GM18870 (cell line): ENCODE measurements around the gene TMEM235.

Experiments used
- ATAC-seq: cut with Tn5 transposase; IDR thresholded peaks from one replicate; pipeline ENCODE4 v1.9.1; 2021; ENCODE audit warnings: moderate library complexity; ENCODE audit not compliant: unreplicated experiment

Gene TMEM235

DNA sequence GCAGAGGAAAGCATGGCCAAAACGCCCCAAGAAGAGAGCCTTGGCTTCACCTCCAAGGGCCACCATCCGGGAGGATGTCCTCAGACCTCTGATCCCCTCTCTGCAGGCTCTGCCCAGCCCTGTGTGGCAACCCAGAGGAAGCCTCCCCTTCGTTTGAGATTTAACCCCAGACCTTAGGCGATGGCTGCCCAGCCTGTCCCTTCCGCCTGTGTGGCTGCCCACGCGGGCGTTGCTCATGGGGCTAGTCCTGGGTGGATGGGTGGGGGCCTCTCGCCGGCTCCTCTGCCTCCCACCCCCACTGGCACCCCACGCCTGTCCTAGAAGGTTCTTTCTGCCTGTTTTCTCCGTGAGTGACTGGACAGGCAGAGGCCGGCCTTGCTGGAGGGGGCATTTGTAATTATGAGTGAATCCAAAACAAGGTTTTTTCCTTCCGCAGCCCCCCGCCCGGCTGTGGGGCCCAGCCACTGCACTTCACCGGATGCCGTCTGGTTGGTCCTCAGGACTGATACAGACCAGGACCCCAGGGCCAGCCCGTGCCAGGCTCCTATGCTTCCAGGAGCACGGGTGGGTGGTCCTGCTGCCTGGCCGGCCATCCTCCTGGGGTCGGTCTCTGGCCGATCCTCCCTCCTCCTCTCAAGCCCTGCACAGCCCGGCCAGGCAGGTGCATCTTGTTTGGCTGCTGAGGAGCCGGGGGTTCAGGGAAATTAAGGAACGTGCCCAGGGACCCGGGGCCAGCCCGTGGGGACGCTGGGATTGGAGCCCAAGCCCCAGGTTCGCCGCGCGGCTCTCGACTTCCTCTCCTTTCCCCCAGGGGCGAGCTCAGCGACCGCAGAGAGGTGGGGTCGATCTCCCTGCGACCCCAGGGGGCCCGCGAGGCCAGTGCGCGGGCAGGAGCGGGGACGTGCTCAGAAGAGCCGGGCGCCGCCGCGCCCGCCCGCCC, at the start of gene TMEM235:
TMEM235 (plus strand) TSS at position 636 of the 940 bp plus-strand sequence. CDS start 393 bp downstream, outside the sequence.
- no peak for ATAC-seq

DNA sequence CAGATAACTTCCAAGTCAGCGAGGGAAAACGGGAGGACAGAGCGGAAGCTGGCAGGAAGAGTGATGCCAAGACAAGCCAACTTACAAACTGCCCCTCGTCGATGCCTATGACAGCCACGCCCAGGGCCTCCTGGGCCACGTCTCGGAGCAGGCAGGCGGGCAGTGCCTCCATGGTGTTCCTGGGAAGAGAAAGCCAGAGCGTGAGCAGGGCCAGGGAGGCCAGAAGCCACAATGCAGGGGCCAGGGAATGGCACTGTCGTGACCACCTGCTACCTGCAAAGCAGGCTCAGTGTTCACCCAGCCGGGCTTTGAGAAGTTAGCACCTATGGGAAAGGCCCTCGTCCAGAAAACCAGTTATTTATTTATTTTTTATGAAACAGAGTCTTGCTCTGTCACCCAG, 48.9 kb upstream of the TMEM235 start:
- no peak for ATAC-seq

DNA sequence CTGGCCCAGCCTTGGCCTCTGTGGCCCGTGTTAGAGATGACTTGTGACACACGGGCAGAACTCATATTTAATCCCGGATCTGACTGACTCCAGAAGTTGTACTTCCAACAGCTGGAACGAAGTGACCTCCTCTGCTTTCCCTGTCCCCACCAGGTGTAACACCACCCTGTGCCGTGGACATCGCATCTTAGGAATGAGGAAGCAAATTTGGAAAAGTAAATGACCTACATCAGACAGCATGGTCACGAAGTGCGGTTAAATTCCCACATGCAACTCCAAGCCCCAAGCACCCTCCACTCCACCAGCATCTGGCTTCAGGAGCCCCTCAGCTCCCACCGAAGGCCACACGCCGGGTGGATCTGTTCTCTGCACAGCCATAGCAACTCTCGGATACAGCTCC, 47.5 kb upstream of the TMEM235 start:
- ATAC-seq, result no peak

DNA sequence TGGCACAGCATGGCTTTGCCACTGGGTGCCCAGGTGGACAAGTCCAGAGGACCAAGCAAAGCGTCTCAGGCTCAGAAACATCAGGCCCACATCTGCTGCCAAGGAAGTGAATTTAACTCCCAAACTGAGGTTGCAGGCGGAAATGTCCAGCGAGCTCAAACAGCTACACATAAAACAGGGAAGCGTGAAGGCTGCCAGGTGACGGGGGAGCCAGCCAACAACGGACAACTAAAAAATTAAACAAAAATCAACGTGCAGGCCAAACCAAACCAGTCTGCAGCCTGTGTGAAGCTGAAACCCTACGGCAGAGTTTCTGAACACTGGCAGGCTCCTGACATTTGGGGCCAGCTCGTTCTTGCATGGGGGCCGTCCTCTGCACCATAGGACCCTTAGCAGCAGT, 47.1 kb upstream of the TMEM235 start:
- no peak for ATAC-seq

DNA sequence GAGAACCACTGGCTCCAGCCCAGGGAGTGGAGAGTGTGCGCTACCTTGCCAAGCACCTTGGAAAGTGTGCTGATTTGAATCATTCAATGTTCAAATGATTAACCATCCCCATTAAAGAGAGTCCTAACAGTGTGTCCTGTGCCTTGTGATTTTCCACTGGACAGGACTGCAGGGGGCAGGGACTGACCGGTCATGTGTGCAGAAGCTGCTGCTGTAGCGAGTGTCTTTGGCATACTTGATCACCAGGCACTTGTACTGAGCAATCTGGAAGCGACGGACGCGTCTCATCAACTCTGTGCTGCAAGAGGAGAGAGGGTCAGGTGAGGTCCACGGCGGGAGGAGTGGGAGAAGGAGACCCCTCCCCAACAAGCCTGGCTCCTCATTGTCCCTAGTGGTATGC, 46.6 kb upstream of the TMEM235 start:
- ATAC-seq, result no peak

DNA sequence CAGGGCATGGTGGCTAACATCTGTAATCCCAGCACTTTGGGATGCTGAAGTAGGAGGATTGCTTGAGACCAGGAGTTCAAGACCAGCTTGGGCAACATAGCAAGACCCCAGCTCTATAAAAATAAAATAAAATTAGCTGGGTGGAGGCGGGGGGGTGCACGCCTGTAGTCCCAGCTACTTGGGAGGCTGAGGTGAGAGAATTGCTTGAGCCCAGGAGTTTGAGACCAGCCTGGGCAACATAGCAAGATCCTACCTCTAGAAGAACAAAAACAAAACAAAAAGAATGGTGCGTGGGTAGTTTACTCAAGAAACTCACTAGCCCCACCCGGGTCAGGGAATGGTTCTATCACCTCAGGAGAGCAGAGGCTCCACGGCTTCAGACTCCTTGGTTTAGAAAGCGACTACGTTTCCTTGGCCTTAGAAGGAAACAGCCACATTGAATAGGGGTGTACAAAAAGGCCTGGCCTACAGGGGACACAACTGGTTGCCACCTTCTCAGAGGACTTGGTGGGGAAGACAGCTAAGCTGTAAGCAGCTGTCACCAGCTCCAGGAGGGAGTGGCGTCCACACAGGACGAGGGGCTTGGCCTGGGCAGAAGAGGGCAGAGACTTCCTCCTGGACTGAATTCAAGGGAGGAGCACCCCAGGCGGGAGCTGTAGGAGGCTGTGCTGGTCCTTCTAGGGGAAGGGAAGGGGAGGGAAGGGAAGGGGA, 45.3 kb upstream of the TMEM235 start:
- ATAC-seq, result no peak

DNA sequence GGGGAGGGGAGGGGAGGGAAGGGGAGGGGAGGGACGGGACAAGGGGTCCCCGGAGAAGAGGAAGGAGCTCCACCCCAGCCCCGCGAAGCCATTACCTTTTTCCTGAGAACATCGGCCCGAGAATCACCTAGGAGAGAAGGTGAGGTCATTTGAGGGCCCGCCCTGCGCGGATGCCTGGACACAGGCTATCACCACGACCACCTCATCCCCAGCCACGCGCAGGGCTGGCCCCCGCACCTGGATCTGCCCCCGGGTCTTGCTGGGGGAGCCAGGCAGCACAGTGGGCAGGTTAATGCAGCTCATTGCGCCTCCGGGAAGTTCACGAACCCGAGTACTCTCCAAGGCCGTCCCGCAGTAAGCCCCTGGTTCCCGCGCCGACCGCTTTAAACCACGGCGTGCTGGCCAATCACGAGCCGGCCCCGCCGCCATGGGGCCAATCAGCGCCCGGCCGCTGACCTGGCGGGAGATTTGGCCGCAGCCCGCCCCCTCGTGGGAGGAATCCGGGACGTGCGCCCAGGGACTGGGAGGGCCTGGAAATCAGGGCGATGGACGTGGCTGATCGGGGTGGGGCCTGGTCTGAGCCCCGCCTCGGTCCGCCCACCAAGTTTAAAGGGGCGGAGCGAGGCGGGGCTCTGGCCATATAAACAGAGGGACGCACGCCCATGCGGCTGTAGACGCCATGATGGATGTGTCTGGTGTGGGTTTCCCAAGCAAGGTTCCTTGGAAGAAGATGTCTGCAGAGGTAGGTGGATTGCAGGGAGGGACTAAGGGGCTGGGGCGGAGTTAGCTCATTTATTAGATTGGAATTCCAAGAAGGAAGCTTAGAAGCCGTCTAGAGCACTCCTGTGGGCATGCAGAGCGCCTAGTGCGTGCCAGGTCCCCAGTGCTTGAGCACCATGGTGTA, 44.5 kb upstream of the TMEM235 start, which contains the start of the genes AFMID and TK1:
AFMID (plus strand) TSS at position 671 of the 904 bp plus-strand sequence; CDS start at position 680, 9 bp downstream.
TK1 (minus strand) TSS at position 361 of the 904 bp plus-strand sequence; CDS start at position 303, 58 bp downstream.
- ATAC-seq, result peak; percentile 61

DNA sequence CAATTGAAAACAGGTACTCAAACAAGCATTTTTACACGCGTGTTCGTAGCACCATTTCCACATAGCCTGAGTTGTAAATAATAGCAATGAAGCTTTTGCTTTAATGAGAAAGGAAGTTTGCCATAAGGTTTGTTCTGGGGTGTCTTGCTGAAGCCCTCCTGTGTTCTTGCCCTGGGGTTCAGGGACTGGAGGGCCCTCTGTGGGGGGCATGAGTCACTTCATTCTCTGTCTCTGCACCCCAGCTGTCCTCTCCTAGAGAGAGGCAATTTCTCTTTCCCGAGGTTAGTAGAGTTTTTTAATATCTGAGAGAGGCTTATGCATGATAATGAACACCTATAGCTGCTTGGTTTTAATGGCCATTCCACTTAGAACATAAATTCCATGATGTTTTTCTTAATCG, 34.7 kb upstream of the TMEM235 start:
- no peak for ATAC-seq

DNA sequence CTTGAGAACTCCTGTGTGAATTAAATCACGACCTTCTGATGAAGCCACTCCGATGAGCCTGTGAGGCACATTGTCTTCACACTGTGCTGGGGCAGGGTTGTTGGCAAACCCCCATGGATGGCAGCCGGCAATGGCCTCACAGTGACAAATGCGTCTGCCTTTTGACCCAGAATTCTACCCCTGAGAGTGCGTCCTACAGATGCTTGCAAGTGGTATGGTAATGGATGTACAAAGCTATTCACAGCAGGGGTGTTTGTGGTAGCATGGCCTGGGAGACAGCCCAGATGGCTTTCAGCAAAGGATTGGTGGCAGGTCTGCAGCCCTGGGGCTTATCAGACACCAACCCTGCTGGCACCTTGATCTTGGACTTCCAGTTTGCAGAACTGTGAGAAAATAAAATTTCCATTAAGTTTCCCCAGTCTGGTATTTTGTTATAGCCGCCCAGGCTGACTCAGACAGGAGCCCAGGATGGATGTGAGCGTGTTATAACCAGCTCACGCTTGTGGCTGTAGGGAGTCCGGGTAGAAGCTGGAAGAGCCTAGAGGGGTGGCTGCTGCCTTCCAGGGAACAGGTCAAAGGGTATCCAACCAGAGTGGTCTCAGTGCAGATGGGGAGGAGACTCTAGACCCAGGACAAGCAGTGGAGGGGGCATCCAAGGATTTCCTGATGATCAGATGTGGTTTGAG, 34.1 kb upstream of the TMEM235 start:
- ATAC-seq, result no peak

DNA sequence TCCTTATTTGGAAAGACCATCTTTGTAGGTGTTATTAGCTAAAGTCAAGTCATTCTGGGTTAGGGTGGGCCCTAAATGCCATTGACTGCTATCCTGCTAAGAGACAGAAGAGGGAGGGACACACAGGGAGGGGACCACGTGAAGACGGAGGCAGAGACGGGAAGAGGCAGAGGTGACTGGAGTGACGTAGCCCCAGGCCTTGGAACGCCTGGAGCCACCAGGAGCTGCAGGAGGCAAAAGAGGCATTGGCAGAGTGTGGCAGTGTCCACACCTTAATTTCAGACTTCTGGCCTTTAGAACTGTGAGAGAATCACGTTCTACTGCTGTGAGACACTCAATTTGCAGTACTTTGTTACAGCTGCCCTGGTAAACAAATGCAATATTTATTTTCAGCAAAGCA, 31.0 kb upstream of the TMEM235 start:
- no peak for ATAC-seq

DNA sequence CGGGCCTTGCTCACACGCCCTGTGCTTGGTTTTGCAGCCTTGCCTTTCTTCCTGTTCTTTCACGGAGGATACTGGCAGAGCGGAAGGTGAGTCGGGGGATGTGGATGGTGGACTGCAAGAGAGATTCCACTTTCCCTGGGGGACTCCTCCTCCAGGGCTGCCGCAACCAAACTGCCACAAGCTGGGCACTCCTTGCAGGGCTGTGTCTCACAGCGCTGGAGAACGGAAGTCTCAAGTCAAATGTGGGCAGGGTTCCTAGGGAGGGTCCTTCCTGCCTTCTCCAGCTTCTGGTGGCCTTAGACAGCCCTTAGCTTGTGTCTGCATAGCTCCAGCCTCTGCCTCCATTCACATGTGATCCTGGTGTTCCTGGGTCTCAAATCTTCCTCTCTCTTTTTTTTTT, 28.8 kb upstream of the TMEM235 start:
- no peak for ATAC-seq

DNA sequence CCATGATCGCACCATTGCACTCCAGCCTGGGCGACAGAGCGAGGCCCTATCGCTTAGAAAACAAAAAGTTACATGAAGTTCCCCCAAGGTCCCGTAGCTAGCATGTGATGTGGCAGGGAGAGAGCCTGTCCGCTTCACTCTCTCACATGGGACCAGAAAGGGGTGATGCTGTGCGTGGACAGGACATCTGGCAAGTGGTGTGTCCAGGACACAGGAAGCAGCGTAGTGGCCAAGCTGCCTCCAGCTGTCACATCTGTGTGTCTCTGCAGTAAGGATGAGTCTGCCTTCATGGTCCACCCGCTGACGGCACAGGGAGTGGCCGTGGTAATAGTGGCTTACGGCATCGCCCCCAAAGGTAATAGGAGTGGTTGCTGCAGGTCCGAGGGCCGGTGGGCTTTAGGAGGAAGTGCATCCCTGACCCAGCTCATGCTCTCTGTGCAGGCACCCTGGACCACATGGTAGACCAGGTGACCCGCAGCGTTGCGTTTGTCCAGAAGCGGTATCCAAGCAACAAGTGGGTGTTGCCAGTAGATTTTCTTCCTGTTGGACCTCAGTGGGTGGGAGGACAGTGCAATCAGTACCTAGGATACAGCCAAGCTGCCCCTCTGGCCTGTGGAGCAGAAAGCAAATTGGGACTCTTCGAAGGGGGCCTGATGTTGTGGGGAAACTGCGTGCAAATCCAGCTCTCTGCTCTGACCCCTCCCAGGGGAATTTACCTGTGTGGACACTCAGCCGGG, 26.9 kb upstream of the TMEM235 start:
- ATAC-seq, result no peak

DNA sequence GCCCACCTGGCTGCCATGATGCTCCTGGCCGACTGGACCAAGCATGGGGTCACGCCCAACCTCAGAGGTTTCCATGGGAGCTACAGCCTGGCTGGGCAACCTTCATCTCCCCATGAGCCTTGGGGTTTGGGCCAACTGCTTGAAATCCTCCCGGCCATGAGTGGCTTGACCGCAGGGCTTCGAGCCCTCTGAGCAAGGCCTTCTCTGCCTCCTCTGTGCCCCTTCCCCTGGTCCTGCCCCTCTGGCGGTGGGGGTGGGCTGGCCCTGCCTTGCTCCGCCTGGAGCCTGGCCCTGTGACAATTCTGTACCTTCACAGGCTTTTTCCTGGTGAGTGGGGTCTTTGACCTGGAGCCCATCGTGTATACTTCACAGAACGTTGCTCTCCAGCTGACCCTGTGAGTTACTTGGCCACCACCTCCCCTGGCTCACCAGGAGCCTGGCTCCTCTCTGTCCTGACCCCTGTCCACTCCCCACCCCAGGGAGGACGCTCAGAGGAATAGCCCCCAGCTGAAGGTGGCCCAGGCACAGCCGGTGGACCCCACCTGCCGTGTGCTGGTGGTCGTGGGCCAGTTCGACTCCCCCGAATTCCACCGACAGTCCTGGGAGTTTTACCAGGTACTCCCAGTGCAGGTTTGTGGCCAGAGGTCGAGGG, 26.2 kb upstream of the TMEM235 start:
- ATAC-seq, result no peak

DNA sequence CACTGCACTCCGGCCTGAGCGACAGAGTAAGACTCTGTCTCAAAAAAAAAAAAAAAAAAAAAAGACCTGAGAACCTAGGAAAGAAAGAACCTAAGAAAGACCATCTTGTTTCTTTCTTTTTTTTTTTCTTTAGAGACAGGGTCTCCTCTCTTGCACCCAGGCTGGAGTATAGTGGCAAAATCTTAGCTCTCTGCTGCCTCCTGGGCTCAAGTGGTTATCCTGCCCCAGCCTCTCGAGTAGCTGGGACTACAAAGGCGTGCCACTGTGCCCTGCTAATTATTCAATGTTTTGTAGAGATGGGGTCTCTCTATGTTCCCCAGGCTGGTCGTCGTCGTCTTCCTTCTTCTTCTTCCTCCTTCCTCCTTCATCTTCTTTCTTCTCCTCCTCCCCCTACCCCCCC, 25.1 kb upstream of the TMEM235 start:
- no peak for ATAC-seq

DNA sequence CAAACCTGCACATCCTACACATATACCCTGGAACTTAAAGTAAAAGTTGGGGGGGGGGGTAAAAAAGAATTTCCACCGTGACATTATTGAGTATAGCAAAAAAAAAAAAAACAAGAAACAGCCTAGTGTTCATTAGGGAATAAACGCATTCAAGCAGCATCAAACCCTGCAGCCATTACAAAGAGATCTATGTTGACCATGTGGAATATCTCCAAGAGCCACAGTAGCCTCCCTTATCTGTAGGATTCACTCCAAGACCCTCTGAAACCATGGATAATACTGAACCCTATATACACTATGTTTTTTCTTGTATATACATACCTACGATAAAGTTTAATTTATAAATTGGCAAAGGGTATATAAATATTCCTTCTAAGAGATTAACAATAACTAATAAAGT, 22.9 kb upstream of the TMEM235 start:
- ATAC-seq, result no peak

DNA sequence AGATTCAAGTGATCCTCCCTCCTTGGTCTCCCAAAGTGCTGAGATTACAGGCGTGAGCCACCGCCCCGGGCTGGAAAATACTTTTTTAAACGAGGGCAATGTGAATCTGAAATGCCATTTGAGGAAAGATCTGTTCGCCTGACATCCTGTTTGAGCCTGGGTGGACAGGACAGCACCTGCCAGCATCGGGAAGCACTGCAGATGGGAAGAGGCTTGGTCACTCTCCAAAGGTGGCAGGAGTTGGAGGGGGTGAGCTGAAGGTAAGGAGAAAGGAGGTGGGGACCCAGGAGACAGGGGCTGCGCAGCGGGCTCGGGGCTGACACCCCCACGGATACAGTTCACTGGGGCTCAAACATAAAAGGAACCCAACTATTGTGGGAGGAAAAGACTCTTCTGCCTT, 21.3 kb upstream of the TMEM235 start:
- no peak for ATAC-seq

DNA sequence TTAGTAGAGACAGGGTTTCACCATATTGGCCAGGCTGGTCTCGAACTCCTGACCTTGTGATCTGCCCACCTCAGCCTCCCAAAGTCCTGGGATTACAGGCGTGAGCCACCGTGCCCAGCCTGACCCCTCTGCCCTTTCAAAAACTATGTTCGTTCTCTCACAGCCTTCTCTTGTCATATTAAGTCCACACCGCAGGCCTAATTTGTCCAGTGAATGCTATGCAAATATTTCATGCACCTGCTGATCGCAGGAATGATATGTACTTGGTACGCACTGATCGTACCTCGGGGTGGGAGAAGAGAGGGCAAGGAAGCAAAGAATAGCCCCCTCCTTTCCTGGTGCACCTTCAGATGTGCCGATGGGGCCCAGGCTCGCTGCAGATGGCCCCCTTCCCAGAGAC, 20.4 kb upstream of the TMEM235 start:
- no peak for ATAC-seq

DNA sequence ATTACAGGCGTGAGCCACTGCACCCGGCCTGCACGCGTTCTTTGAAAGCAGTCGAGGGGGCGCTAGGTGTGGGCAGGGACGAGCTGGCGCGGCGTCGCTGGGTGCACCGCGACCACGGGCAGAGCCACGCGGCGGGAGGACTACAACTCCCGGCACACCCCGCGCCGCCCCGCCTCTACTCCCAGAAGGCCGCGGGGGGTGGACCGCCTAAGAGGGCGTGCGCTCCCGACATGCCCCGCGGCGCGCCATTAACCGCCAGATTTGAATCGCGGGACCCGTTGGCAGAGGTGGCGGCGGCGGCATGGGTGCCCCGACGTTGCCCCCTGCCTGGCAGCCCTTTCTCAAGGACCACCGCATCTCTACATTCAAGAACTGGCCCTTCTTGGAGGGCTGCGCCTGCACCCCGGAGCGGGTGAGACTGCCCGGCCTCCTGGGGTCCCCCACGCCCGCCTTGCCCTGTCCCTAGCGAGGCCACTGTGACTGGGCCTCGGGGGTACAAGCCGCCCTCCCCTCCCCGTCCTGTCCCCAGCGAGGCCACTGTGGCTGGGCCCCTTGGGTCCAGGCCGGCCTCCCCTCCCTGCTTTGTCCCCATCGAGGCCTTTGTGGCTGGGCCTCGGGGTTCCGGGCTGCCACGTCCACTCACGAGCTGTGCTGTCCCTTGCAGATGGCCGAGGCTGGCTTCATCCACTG, 17.3 kb upstream of the TMEM235 start, which contains the start of gene BIRC5:
BIRC5 (plus strand) TSS at position 238 of the 690 bp plus-strand sequence; CDS start at position 302, 64 bp downstream.
- no peak for ATAC-seq
